ENCODE data around the gene ATXN2. TPM values are rescaled to one million over a fixed set of nuclear protein-coding genes. Genes with fewer than 3 reads are reported as not detected.

The ATXN2 gene
- polyA plus RNA-seq, 3 donors from 2014 or later, result 7.1 to 31.3 (median 12.3) TPM

GRCh38 chr12:111412007-111412829, 186.9 kb downstream of the ATXN2 start:
- Mint-ChIP-seq H3K9me3 (no peaks in the 10 kb centered on the region), H3K4me1 (peaks cover 89 to 95% of the 10 kb centered on the region in 2 donors)

GRCh38 chr12:111411185-111411764, 187.8 kb downstream of the ATXN2 start:
- H3K4me3 Mint-ChIP-seq, result peak overlapping the region; percentile 59 to 86 (median 63)
- H3K27ac Mint-ChIP-seq, result peak overlapping the region; percentile 81 to 92 (median 90)
- no peaks in the 10 kb centered on the region for H3K9me3 Mint-ChIP-seq
- no peak for DNase-seq
- peaks cover 91% of the 10 kb centered on the region in 2 donors for H3K4me1 Mint-ChIP-seq
- peaks cover 6% of the 10 kb centered on the region in 3 donors for H3K27me3 Mint-ChIP-seq (ENCODE audit: low read depth in 3 of 3)
- no peaks in the 10 kb centered on the region for H3K36me3 Mint-ChIP-seq

More at GRCh38 chr12:111412007-111412829, 186.9 kb downstream of the ATXN2 start:
- no peak for DNase-seq
- H3K27ac Mint-ChIP-seq, result peak overlapping the region; percentile 89 to 98 (median 92)
- H3K27me3 Mint-ChIP-seq (ENCODE audit: low read depth in 3 of 3), result peaks cover 1 to 3% (median 3%) of the 10 kb centered on the region in 3 donors
- H3K36me3 Mint-ChIP-seq, result peaks cover 0 to 4% (median 3%) of the 10 kb centered on the region in 3 donors
- H3K4me3 Mint-ChIP-seq, result peak overlapping the region; percentile 58 to 85 (median 79)

- Mint-ChIP-seq H3K4me3 (peak overlapping the region; percentile 62 to 95 (median 86)), H3K27me3 (ENCODE audit: low read depth in 3 of 3) (peaks cover 6% of the 10 kb centered on the region in 3 donors), H3K27ac (peak overlapping the region; percentile 81 to 92 (median 90)), H3K4me1 (peaks cover 86 to 88% of the 10 kb centered on the region in 2 donors), H3K9me3 (no peaks in the 10 kb centered on the region), H3K36me3 (no peaks in the 10 kb centered on the region)
- DNase-seq, result no peak
These were observed 188.5 kb downstream of the ATXN2 start for GRCh38 chr12:111410431-111411184.

GRCh38 chr12:111409780-111410430, 189.2 kb downstream of the ATXN2 start:
- peaks cover 8% of the 10 kb centered on the region in 3 donors for H3K27me3 Mint-ChIP-seq (ENCODE audit: low read depth in 3 of 3)
- no peaks in the 10 kb centered on the region for H3K36me3 Mint-ChIP-seq
- DNase-seq, result no peak
- H3K4me1 Mint-ChIP-seq, result peaks cover 85 to 87% of the 10 kb centered on the region in 2 donors
- H3K4me3 Mint-ChIP-seq, result peak overlapping the region; percentile 75 to 95 (median 90)
- H3K9me3 Mint-ChIP-seq, result no peaks in the 10 kb centered on the region
- peak overlapping the region; percentile 81 to 98 (median 92) for H3K27ac Mint-ChIP-seq

GRCh38 chr12:111409403-111409779, 189.7 kb downstream of the ATXN2 start:
- DNase-seq, result no peak
- peaks cover 85 to 87% of the 10 kb centered on the region in 2 donors for H3K4me1 Mint-ChIP-seq
- no peaks in the 10 kb centered on the region for H3K9me3 Mint-ChIP-seq
- H3K27me3 Mint-ChIP-seq (ENCODE audit: low read depth in 3 of 3), result peaks cover 8 to 10% (median 8%) of the 10 kb centered on the region in 3 donors
- H3K36me3 Mint-ChIP-seq, result no peaks in the 10 kb centered on the region
- H3K27ac Mint-ChIP-seq, result peak overlapping the region; percentile 63 to 98 (median 92)
- peak overlapping the region; percentile 75 to 95 (median 90) for H3K4me3 Mint-ChIP-seq

GRCh38 chr12:111408686-111409402, 190.3 kb downstream of the ATXN2 start:
- peak overlapping the region; percentile 75 to 95 (median 90) for H3K4me3 Mint-ChIP-seq
- no peaks in the 10 kb centered on the region for H3K36me3 Mint-ChIP-seq
- peak overlapping the region; percentile 75 to 98 (median 92) for H3K27ac Mint-ChIP-seq
- H3K27me3 Mint-ChIP-seq (ENCODE audit: low read depth in 3 of 3), result peaks cover 7 to 12% (median 8%) of the 10 kb centered on the region in 3 donors
- peaks cover 85 to 87% of the 10 kb centered on the region in 2 donors for H3K4me1 Mint-ChIP-seq
- DNase-seq, result no peak
- no peaks in the 10 kb centered on the region for H3K9me3 Mint-ChIP-seq

GRCh38 chr12:111408116-111408440, 191.0 kb downstream of the ATXN2 start:
- Mint-ChIP-seq H3K27ac (peak overlapping the region; percentile 91 to 98 (median 92)), H3K36me3 (no peaks in the 10 kb centered on the region), H3K4me3 (peak overlapping the region; percentile 86 to 95 (median 90)), H3K9me3 (no peaks in the 10 kb centered on the region), H3K4me1 (peaks cover 85 to 87% of the 10 kb centered on the region in 2 donors), H3K27me3 (ENCODE audit: low read depth in 3 of 3) (peaks cover 10 to 14% (median 12%) of the 10 kb centered on the region in 3 donors)
- no peak for DNase-seq

GRCh38 chr12:111407377-111408115, 191.6 kb downstream of the ATXN2 start:
- no peak for DNase-seq
- Mint-ChIP-seq H3K4me1 (peaks cover 85 to 87% of the 10 kb centered on the region in 2 donors), H3K4me3 (peak overlapping the region; percentile 86 to 95 (median 90)), H3K36me3 (no peaks in the 10 kb centered on the region), H3K27ac (peak overlapping the region; percentile 91 to 98 (median 92)), H3K9me3 (no peaks in the 10 kb centered on the region), H3K27me3 (ENCODE audit: low read depth in 3 of 3) (peaks cover 10 to 14% (median 12%) of the 10 kb centered on the region in 3 donors)

- Mint-ChIP-seq H3K9me3 (no peaks in the 10 kb centered on the region), H3K27me3 (ENCODE audit: low read depth in 3 of 3) (peaks cover 10 to 14% (median 10%) of the 10 kb centered on the region in 3 donors), H3K4me1 (peaks cover 78 to 79% of the 10 kb centered on the region in 2 donors), H3K27ac (peak overlapping the region; percentile 91 to 98 (median 92)), H3K4me3 (peak overlapping the region; percentile 86 to 95 (median 90)), H3K36me3 (no peaks in the 10 kb centered on the region)
- DNase-seq, result peak; percentile 54 to 63 (median 62)
These were observed 192.4 kb downstream of the ATXN2 start for GRCh38 chr12:111406474-111407376.

GRCh38 chr12:111405859-111406473, 193.1 kb downstream of the ATXN2 start, which contains the start of gene SH2B3:
TSS of gene SH2B3 (plus strand) at chr12:111405923. CDS start at chr12:111418146, 12,223 bp downstream.
- H3K36me3 Mint-ChIP-seq, result no peaks in the 10 kb centered on the region
- peak; percentile 89 to 91 (median 90) for DNase-seq

More at GRCh38 chr12:111405859-111406473, 193.1 kb downstream of the ATXN2 start, which contains the start of gene SH2B3:
- Mint-ChIP-seq H3K4me3 (peak within 1 kb of the TSS; percentile 89 to 95 (median 91)), H3K9me3 (no peaks in the 10 kb centered on the region), H3K27me3 (ENCODE audit: low read depth in 3 of 3) (peaks cover 10 to 14% (median 10%) of the 10 kb centered on the region in 3 donors), H3K4me1 (peaks cover 70 to 71% of the 10 kb centered on the region in 2 donors), H3K27ac (peak within 1 kb of the TSS; percentile 91 to 98 (median 94))

Measured in immature natural killer cell (primary cell).